ENCODE data around the gene ATG12.

DNA sequence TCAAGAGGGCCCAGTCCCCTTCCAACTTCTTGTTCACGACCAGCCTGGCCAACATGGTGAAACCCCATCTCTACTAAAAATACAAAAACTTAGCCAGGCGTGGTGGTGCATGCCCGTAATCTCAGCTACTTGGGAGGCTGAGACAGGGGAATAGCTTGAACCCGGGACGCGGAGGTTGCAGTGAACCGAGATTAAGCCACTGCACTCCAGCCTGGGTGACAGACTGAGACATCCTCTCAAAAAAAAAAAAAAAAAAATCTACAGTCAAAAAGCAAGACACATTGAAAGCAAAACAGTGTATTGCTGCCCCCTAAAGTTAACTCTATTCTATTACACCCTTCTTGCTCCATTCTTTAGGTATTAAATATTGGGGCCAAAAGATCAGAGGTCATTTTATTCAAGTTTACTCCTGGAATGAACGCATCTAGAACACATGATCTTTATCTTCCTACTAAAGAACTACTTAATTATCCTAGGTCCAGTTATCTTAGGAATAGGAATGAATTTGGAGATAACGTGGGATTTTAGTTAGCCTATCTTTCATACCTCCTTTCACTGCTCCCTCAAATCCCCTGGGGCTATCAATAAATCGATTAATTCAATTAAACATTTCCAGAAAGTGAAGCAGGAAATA is 2.4 kb downstream of the ATG12 start:
- TF ChIP-seq POLR2A (IDR thresholded peaks at IDR 0.05) (no peak), POLR2AphosphoS5 (IDR thresholded peaks at IDR 0.05) (no peak)
